HG02759 (cell line): ENCODE measurements around the gene SREBF1.

Experiments used
- ATAC-seq: cut with Tn5 transposase; IDR thresholded peaks from one replicate; pipeline ENCODE4 v1.9.1; 2021; ENCODE audit warnings: mild to moderate bottlenecking, moderate library complexity; ENCODE audit not compliant: unreplicated experiment

Gene SREBF1

DNA sequence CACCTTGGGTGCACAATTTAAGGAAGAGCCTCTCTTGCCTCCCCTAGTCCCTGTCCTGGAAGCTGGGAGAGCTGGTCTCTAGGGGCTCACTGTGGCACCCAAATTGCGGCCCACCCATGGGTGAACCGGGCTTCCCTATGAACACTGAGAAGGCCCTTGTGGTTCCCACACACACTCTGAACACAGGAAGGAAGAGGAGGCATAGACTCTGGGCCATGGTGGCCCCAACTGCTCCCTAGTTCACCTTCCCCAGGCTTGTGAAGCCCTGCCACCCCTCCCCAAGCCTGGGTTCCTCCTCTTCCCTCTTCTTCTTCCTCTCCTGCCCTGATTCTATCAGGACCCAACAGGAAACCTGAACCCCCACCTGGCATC is 10.5 kb downstream of the SREBF1 start:
- no peak for ATAC-seq

GRCh38 chr17:17824783-17825614 is 11.8 kb downstream of the SREBF1 start:
- no peak for ATAC-seq

DNA sequence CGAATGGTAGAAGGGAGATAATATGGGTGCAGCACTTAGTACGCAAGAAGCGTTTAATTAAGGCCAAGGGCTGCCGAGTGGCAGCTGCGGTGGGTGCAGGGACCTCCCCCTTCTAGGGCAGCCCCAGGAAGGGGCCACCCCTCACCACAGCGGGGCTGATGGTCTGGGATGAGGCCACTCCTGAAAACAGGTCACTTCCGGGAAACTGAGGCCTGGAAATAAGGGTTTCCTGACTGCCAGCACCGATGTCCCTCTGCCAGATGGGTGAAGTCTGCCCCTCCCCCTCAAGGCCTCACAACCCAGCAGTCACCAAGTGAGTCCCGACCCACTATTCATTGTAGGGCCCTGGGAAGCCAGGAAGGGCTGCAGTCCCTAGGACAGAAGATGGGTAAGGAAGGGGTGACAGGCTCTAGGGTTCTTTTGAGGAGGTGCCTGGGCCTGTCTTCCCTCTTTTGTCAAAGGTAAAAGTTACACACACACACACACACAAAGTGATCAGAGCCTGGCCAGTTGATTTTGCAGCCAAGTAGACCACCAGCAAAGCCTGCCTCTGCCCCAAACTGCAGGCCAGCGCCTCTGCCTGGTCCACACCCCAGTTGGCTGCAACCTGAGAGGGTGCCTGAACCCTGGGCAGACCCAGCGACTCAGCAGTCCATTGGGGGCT is 12.5 kb downstream of the SREBF1 start:
- ATAC-seq = peak; percentile 12

GRCh38 chr17:17823433-17824118 is 13.2 kb downstream of the SREBF1 start:
- peak; percentile 84 for ATAC-seq

GRCh38 chr17:17822616-17823015 is 14.2 kb downstream of the SREBF1 start:
- no peak for ATAC-seq

DNA sequence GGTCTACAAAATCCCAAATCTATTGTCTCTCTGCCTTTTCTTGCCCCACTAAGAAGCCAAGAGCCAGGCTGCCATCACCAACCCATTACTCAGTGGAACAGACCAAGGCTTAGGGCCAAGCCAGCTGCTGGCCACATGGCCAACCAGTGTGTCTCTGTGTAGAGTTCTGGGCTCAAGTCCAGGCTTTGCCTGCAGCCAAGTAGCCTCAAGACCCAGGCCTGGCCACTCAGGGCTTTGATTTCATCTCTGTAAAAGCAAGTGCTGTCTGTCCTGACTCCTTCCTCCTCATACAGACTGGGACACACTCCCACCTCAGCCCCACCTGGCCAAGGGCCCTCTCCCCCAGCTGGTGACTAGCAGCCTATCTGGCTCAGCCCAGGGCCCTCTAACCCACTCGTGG is 14.6 kb downstream of the SREBF1 start:
- no peak for ATAC-seq

DNA sequence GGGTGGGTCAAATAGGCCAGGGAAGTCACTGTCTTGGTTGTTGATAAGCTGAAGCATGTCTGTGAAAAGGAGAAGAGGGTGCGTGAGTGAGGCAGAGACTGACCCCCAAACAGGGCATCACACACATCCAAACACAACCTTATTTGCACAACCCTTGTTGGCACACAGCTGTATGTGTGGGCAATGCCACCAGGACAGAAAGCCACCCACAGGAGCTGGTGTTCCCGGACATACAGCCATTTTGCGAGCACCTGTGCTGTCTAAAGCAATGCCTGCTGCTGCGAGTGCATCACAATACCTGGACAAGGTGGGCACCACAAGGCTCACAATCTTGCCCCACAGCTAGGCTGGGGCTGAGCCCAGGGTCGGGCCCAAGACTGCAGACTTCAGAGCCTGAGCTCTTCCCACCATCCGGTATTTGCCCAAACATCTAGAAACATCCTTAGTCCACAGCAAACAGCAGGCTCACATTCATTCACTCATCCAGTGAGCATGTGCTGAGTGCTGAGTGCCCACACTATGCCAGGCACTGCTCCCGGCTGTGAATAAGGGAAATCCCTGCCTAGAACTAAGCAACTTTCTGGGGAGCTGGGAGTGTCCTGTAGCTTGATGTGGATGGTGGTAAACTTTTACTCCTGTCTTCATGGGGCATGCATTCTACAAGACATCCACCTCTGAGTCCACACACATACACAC is 16.2 kb downstream of the SREBF1 start:
- no peak for ATAC-seq

- no peak for ATAC-seq
Measured at GRCh38 chr17:17820046-17820445, 16.7 kb downstream of the SREBF1 start.

GRCh38 chr17:17819561-17819995 is 17.2 kb downstream of the SREBF1 start:
- ATAC-seq = peak; percentile 39

DNA sequence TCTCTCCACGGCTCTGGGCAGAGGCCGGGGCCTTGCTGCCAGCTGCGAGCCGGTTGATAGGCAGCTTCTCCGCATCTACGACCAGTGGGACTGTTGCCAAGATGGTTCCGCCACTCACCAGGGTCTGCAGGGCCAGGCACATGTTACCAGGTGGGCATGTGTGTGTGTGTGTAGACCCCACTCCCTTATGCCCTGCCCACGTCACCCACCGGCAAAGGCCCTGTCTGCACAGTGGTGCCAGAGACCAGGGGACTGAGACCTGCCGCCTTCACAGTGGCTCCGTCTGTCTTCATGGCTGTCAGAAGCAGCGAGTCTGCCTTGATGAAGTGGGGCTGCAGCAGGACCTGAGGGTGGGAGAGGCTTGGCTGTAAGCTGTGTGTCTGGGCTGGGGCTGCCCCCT is 17.7 kb downstream of the SREBF1 start:
- ATAC-seq = no peak

GRCh38 chr17:17818088-17818526 is 18.7 kb downstream of the SREBF1 start:
- no peak for ATAC-seq

GRCh38 chr17:17817552-17817947 is 19.2 kb downstream of the SREBF1 start:
- no peak for ATAC-seq

DNA sequence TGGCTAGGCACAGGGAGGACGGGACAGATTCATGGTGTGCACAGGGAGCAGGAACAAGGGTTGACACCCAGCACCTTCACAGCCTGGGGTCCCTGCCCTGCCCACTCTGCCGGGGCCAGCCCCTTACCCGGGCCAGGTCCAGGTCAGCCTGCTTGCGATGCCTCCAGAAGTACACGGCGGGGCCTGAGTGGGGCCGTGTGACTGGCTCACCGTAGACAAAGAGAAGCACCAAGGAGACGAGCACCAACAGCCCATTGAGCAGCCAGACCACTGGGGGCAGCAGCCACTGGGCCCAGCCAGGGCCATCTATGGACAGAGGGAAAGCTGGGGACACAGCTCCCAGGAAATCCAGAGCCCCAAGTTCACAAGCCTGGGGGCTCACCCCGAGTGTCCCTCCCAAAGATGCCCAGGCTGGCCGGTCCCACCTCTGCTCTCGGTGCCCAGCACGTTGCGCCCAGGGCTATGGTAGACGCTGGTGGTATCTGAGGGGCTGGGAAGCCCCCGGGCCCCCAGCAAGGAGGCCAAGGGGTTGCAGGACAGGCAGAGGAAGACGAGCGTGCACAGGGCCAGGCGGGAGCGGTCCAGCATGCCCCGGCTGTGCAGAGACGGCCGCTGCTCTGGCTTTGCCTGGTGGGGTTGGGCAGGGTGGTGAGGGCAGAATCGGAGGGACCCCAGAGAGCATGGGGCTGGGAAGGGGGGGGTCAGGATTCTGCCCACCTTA is 19.8 kb downstream of the SREBF1 start:
- no peak for ATAC-seq

GRCh38 chr17:17816240-17816814 is 20.5 kb downstream of the SREBF1 start:
- ATAC-seq = no peak

DNA sequence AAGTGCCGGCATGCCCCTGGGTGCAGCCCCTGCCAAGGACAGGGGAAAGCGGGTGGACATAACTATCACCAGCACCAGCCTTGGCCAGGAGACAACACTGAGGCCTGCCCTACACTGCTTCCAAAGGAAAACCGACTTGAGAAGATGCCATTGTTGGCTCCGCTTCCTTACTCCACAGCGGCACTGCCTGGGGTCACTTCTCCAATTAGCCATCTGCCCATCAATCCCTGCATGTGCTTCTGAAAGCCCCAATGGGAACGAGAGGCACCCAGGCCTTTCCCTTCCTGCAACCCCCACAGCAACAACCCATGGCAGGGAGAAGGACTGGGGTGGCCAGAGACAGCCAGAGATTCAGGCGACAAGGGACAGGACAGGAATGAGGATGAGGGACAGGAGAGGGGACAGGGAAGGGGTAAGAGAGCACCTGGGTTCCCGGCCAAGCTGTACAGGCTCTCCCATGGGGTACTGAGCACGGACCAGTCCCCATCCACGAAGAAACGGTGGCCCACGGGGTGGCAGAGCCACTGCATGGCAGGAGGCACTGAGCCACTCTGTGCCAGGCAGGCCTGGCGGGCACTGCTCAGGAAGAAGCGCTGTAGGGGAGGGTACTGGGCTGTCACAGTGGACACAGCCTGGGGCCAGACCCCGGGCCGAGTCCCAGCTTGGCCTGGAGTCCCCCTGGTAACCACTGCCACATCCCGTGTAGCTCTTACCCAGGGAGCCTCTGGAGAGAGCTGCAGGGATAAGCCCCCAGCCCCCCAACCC is 21.2 kb downstream of the SREBF1 start:
- ATAC-seq = no peak

DNA sequence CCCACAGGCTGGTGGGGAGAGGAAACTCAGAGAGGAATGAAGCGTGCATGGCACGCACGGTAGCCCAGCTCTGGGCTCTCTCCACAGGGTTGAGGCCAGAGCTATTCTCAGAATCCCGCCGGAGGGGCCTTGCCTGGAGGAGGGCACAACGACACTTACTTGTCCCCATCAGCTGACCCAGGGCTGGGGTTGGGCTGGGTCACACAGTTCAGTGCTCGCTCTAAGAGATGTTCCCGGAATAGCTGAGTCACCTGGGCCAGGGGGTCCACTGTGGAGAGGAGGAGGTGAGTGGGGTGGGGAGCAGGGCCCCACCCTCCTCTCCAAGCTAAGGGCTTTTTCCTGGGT is 21.8 kb downstream of the SREBF1 start:
- no peak for ATAC-seq

DNA sequence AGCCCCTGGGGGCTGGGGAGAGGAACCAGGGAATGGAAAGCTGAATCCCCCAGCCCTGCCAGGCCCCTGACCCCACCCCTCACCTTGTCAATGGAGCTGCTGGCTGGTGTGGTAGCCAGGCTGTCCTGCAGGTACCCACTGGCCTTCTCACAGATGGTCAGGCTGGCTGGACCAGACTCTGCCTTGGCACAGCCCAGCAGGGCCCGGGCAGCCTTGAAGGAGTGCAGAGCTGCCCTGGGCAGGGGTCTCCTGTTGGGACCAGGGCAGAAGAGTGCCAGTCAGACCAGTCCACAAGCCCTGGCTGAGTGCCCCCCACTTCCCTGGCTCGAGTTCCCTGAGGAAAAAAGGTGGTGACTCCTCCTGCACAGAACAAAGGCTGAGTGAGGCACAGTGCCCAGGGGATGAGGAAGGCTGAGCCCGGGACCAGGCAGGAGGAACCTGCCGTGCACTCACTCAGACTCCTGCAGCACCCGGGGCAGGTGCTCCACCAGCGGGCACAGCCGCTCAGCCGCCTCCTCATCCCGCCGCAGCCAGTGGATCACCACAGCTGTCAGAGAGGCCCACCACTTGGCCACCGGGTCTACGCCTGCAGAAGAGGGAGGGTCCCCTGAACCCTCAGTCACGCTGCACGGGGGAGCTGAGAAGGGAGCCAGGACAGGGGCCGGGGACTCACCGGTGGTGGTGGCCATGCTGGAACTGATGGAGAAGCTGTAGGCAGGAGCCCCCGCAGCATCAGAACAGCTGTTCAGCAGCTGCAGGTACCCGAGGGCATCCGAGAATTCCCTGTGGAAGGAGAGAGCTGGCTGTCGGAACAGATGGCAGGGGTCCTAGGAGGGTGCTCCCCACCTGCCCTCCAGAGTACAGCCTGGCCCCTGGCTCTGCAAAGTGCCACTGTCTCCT is 22.4 kb downstream of the SREBF1 start:
- no peak for ATAC-seq

GRCh38 chr17:17813725-17814095 is 23.1 kb downstream of the SREBF1 start:
- ATAC-seq = no peak
